Fibroblast of lung (primary cell): ENCODE results near the gene TSPAN9.

ENCODE experiments used
- EZH2 ChIP-seq: IDR thresholded peaks from 2 replicates; pipeline ENCODE4 v1.5.1; 2012; ENCODE audit warnings: low read length, control low read depth, mild to moderate bottlenecking; ENCODE audit errors: missing control alignments
- TF ChIP-seq, protein P1 (sequence below), 2 donors: IDR thresholded peaks in 1 of 2; conservative IDR thresholded peaks in 1 of 2; 1 replicate in 1 of 2; 2 replicates in 1 of 2; pipeline ENCODE4 v1.5.1; 2011 to 2012; ENCODE audit warnings: low read length in 2 of 2, control low read depth in 1 of 2, inconsistent platforms in 1 of 2, low read depth in 1 of 2, mild to moderate bottlenecking in 1 of 2

DNA sequence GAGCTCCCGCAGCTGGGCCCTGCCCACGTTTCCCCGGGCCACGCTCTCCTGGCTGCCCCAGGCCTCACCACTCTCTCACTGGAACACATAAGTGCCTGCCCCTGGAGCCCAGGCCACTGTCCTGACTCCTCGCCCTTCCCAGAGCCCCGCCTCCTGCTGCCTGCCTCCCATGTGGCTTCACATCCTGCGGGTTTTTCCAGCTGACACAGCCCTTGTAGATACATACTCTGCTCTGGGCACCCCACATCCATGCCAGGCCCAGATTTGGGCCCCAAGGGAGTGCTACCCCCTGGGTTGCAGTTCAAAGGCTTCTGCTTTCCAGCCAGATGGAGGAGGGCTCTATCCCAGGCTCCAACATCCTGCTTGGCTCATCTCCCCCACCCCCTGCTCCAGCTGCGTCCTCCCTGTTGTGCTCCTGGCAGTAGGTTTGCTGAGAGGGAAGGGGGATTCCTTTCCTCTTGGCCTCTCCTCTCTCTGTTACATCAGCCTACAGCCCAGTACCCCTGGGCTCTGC, 60.1 kb downstream of the TSPAN9 start:
- TF ChIP-seq, protein P1, sequence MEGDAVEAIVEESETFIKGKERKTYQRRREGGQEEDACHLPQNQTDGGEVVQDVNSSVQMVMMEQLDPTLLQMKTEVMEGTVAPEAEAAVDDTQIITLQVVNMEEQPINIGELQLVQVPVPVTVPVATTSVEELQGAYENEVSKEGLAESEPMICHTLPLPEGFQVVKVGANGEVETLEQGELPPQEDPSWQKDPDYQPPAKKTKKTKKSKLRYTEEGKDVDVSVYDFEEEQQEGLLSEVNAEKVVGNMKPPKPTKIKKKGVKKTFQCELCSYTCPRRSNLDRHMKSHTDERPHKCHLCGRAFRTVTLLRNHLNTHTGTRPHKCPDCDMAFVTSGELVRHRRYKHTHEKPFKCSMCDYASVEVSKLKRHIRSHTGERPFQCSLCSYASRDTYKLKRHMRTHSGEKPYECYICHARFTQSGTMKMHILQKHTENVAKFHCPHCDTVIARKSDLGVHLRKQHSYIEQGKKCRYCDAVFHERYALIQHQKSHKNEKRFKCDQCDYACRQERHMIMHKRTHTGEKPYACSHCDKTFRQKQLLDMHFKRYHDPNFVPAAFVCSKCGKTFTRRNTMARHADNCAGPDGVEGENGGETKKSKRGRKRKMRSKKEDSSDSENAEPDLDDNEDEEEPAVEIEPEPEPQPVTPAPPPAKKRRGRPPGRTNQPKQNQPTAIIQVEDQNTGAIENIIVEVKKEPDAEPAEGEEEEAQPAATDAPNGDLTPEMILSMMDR (conservative IDR thresholded peaks at IDR 0.05 in 1 of 2, IDR thresholded peaks at IDR 0.05 in 1 of 2; ENCODE audit: low read depth in 1 of 2, low read length in 2 of 2) = no peak
- no peak for TF ChIP-seq EZH2
